HL-60/S4 treated with retinoic acid at 250 ng/mL for 4 days and 3 days (cell line): ENCODE measurements around the gene PALLD.

ENCODE experiments used
- in situ Hi-C: fragments of 300-500 bp; cut with MboI; formaldehyde crosslinking; loops from 2 replicates; pipeline ENCODE4 v1.7.0; 2022; ENCODE audit warnings: low sequenced_read_pairs

Gene PALLD

DNA sequence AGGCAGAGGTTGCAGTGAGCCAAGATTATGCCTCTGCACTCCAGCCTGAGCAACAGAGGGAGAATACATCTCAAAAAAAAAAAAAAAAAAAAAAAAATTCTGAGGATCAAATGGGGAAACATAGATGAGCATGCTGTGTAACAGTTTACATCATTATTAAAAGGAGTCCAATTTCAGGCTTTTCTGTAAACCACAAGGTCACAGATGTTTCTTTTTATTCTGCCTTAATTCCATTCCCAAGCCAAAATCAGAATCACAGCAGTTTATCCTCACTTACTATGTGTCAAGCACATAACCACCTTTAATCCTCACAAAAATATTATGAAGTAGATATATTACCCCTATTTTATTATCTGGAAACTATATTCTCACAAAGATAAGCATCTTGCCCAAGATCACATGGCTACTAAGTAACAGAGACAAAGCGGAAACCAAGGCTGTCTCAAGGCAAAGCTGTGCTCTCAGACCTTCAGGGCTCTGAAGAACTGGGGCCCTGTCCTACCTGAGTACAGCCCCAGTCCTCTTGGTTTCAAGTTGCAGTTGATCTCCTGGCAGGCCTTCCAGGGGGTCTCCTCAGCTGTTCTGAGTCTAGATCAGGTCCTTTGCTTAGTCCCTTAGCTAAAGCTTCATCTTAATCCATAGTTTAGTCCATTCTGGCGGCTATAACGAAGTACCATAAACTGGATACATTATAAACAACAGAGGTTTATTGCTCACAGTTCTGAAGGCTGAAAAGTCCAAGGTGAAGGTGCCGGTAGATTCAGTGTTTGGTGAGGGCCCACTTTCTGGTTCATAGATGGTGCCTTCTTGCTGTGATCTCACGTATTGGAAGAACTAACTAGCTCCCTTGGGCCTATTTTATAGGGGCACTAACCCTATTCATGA is 141.3 kb downstream of the PALLD start:
- in situ Hi-C loops, result no loop called here

DNA sequence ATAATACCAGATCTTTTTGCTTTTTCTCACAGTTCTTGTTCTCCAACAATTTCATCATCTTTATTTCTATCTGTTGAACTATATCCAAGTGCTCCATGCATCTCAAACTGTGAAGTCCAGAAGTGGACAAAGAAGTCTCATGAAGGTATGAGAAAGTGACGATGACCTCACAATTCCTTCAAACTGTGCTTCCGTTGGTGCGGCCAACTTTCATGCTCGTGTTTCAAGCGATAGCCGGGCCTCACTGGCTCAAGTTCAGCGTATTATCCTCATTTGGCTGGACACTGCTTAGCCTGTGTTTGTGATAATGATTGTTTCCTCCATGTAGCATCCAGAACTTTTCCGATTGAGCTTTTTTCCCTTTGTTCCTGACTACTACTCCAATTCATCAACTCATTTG is 143.1 kb downstream of the PALLD start:
- in situ Hi-C loops, result no loop called here

DNA sequence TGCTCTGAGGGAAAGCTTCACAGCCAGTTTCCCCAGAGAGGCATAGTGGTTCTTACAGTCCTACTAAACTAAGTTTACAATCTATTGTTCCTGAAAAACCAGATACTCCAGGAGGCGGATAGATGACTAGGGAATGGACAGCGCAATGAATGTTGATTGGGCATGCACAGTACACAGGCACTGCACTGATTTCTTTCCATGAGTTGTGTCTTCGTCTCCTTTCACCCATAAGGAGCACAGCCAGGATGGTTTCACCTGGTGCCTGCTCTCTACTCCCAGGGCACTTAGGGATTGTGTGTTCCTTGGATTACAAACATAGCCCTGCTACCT is 144.9 kb downstream of the PALLD start:
- in situ Hi-C loops, result no loop called here

DNA sequence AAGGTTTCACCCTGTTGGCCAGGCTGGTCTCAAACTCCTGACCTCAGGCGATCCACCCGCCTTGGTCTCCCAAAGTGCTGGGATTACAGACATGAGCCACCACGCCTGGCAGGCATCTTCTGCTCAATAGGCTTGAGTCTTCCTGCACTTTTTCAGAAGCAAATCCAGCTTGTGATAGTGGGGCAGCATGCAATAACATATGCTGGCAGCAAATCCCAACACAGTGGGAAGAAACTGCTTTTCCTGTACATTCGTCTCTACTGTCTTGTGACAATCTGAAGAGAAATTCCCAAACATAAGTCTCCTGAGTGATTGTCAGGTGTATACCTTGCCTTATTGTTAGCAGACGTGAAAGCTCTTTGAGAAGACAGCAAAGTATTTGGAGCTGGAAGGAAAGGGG is 145.7 kb downstream of the PALLD start:
- in situ Hi-C loops, result no loop called here

DNA sequence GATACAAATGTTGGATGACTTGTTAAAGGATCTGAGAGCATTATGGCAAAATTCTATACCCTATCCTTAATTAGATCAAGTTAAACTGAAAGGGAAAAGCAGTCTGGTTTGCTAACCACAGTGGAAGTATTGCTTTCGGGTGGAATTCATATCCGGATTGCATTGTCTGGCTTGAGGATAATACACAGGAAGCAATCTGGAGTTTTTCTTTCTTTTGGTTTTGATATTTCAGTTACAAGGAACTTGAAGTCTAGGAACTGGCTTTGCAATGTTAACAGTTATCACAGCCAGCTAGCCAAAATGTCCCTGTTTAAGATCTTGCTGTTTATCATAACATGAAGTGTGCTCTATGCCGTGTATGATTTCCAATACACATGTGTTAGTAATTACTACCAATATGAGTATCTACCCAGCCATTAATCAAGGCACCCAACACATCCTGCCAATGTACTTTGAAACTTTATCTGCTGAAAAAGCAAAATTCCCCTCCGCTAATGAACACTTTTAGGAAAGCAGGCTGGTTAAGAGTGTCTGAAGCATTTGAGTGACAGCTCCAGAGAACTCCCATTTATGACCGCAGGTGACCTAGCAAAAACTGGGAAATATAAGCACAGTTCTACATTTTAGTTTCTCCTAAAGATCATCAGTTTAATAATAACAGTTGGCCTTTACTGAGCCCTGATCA is 146.4 kb downstream of the PALLD start:
- in situ Hi-C loops, result no loop called here

DNA sequence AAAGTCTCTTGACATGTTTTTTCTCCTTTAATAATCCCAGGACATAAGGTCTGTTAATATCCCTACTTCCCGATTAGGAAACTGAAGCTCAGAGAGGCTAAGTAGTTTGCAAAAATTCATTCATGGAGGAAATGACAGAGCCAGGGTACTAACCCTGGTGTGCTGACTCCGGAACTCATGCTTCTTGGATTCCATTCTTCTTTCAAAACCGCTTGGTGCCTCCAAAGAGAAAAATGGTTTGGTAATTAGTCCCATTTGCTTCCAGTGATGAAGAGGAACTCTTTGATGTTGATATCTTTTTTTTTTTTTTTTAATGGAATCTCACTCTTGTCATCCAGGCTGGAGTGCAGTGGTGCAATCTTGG is 146.9 kb downstream of the PALLD start:
- in situ Hi-C loops, result no loop called here

DNA sequence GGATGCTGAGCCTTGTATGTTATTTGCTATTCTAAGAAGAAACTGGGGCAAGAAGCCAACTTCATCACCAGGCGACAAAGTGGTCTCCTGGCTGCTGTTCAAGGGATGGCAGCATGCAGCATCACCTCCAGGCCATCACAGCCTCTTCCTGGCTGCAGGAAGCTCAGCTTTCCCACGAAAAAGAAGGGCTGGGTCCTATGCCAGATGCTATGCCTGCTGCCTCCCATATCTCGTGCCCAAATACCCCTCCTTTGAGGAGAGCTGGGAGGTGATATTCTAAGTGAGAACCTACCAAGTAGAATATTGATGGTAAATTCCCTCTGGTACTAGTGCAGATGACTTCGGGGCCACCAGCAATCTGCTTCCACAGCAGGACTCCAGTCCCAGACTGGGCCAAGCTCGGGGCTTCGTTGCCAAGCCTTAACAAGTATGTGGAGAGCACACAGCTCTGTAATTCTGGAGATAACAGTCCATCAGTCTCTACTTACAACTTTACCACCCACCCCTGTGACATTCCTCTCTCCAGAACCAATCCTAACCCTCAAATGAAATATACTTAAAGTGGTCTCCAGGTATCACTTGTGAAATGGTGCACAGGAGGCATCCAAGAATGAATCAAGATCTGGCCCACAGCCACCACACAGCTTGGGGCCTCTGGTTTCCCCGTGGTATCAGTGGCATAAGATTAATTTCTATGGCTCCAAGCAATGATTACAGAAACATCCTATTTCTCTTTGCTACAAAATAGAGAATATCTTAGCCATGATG is 149.3 kb downstream of the PALLD start:
- in situ Hi-C loops, result no loop called here

DNA sequence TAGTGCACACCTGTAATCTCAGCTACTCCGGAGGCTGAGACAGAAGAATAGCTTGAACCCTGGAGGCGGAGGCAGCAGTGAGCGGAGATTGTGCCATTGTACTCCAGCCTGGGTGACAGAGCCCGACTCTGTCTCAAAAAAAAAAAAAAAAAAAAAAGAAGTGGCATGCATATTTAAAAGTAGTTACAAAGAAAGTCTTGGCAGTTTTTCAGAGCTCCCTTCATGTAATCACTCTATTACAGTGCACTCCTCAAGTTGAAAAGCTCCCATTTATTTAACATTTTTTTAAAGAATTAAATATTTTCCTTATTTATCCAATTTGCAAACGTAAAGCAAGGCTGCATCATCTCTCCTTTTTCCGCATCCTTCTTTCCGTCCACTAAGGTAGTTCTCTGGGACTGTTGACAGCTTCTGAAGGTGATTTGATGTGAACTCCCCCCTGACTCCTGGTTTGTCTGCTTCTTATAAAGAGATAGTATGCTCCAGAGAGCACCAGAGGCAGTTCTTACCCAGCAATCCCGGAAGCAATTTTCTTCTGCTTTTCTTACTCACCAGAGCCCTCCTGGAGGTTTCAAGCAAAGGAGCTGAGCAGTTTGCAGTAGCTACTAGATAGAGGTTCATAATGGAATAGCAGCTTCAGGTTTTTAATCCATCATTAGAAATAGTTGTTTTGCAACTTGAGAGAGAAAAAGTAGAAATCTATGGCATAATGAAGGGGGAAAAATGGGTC is 151.0 kb downstream of the PALLD start:
- in situ Hi-C loops, result no loop called here

DNA sequence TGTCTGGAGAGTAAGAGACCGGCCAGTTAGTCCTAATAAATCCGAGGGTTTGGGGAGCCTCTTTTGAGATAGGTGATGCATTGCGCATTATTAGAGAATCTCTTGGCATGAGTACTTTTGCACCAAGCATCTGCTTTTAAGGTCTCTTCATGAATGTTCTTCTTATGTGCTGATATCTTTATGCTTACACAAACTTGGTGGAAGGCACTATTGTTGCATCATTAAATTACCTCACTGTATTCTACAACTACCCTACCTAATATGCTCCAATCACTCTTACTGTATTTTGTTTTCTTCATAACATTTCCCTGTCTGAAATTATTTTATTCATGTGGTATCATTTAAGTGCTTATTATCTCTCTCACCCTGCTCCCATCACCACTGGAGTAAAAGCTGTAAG is 151.6 kb downstream of the PALLD start:
- in situ Hi-C loops, result no loop called here

DNA sequence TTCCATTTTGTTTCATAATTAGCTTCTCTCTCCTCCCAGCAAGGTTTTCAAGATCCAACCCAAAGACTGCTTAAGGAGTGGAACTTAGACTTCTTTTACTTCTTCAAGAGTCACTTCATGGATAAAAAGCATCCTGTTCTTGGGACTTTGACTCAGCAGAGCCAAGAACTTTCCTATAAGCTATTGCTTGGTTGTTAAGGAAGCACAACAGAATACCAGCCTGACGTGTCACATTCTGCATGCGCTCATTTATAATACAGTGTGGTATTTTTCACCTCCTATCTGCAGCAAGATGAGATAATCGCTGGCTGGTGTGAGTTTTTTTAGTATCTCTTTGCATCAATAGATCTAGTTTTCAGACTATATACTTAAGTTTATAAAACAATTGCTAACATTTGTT is 152.1 kb downstream of the PALLD start:
- in situ Hi-C loops, result no loop called here

DNA sequence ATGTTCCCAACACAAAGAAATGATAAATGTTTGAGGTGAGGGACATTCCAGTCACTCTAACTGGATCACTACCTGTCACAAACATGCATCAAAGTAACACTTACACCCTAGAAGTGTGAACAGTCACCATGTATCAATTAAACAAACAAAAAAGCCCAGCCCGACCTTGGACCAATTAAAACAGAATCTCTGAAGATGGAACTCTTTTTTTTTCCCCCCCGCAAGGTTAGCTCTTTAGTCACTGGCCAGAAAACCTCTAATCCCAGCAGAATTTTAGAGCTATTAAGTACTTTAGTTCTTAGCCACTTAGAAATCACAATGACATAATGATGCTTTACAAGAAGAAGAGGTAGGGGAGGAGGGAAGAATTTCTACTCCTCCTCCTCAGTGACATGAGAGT is 154.5 kb downstream of the PALLD start:
- in situ Hi-C loops, result no loop called here

DNA sequence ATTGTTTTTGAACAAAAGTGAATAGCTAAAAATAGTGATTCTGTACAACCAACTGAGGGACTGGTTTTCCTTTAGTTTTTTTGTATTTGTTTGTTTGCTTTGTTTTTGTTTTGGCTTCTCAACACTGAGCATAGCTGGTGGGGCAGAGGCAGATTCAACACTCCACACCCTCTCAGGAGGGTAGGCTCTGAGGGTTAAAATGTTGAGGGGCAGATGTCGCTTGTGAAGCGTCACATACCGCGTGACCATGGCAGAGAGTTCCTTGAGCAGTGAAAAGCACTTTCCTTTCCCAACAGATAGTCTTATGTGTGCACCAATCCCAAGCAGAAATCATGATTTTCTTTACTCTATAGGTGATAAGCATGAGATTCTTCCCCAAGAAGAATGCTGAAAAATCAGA is 155.0 kb downstream of the PALLD start:
- in situ Hi-C loops, result no loop called here

DNA sequence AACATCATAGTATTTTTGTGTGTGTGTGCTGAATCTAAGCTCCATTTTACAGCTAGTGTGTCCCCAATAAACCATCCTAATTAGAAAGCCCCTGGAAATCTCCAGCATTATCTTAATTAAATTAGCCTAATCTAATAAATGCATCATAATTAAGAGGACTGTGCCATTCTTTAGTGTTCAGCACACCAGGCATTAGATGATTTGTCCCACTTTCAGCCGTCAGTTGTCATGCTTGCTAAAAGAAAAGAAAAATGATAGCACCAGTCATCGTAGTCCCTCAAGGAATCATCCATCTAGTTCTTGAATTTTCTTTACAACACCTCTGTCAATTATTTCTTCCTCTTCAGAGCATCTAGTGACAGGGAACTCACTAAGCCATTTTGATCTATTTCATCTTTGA is 155.9 kb downstream of the PALLD start:
- in situ Hi-C loops, result no loop called here

DNA sequence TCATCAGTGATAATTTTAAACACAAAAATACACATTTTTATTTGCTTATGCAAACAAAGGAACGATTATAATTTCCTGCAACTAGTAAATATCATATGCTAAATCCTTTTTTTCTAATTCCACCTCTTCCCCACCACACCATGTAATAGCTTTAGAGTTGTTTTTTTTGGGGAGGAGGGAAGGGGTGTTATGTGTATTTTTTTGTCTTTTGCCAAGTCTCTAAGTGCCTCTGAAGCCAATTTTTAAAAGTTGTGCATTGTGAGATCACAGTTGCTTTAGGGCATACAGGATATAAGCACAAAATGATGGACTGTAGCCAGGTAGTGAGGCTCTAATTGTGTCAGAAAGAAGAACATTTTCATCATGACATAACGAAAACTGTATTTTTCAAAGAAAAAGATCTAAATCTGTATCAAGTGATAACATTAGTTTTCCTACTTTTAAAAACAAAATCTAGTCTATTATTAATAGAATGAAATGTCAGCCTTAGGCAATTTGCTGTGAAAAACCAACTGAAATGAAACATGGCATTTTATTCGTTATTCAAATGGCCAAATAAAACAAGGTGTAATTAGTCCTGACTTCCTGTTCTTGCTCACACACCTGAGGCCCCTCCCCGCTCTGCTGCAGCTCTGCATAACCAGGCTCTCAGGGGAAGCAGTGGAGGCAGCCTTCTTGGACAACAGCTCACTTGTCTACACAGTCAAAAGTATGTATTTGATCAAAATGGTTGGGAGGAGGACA is 157.4 kb downstream of the PALLD start:
- in situ Hi-C loops, result no loop called here

DNA sequence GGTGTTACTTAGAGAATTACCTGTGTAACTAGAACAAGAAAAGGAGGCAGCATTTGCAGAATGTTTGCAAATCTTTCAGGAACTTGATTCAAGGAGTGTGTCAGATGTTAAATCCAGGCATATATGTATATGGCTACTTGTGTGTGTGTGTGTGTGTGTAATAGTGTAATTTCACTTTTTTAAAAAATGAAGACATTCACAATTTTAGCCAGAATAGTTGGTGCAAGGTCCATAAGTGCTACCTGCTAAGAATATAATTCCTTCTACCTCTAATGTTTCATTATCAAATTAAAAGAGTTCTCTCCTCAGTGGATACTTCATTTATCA is 158.0 kb downstream of the PALLD start:
- in situ Hi-C loops, result no loop called here

DNA sequence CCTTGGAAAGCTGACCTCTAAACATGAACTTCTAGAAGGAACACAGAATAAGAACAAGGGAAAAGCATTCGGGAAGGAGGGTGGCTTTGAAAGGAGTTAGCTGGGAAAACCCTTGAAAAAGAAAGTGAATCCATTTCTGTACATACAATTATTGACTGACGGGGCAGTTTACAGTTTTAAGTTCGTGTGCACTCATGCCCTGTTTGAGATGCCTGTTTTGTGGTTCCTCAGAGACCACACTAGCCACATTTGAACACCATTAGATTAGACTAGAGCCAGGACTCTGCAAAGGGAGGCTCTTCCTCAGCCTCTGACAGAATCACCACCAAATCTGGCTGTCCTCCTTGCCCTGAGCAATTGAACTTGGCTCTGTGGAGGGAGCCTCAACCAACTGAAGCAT is 158.3 kb downstream of the PALLD start:
- in situ Hi-C loops, result no loop called here

DNA sequence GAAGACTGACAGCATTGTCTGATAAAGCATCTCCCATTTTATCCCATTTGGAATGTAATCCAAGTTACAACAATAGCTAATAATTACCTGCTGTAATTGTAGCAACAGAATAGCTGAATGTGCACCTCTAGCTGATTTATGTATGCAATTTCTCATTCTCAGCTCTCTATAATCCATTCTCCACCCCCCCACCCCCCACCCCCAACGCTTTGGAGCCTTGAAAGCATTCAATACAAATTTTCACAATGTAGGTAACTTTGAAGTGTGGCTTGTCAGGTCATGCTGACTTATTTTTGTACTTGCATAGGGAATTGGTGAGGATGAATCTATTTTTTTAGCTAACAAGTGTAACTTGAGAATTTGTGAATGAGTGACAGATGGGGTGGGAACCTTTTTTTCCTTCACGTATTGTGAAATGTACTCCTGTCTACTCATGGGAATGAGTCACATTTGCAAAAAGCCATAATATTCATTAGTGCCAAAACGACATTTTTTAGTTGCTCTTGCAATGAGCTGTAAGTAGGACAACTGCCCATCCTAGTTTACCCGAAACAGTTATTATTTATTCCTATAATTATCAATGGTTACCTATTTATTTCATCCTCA is 159.3 kb downstream of the PALLD start:
- in situ Hi-C loops, result no loop called here

DNA sequence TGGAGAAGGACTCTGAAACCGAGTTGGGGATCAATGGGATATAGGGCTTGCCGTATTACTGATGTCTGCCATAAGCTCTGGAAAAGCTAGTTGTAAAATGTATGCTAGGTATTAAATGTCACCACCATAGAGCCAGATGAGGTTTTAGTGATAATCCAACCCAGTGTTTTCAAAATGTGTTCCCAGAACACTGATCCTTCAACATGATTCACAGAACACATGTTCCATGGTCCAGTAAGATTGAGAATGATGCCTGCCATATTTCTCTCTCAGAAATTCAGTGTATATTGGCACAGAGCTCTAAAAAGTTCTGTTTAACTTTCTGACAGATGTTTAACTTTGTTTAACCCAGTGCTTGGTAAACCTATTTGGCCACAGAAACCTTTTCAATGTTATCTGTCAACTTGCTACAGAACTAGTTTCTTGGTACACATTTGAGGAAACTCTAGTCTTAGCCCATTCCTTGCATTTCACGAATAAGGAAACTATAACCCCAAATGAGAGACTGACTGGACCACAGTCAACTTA is 160.2 kb downstream of the PALLD start:
- in situ Hi-C loops, result no loop called here

DNA sequence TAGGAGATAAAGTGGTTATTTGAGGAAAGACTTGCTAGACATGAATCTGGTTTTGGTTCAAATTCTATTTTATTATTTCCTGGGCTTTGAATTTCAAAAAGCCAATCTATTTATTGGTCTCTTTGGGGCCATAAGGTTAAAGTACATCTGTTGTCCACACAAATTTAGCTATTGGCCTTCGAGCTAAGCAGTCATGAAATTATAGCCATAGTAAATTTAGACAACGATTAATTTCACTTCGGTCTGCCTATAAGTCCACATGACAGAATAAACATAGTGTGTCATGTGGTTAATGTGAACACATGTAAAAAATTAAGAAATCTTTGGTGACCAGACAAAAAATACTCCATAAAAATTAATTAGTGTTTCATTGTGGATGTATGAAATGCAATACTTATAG is 161.9 kb downstream of the PALLD start:
- in situ Hi-C loops, result no loop called here
